ENCODE results near the gene ALPL. TPM values are rescaled to one million over a fixed set of nuclear protein-coding genes. Genes with fewer than 3 reads are reported as not detected.
"Not testable (repeated sequence)": the region's sequence is repeated elsewhere in the genome, so short reads cannot be mapped to it uniquely, and the experiment has no call there.

The ALPL gene
- 1 to 10 TPM; 2.1 to 5.0 (median 3.6) TPM for polyA plus RNA-seq (ENCODE audit: insufficient read length in 10 of 10)
- long read RNA-seq, donor 1, result 0 reads
- long read RNA-seq, donor 2, partial matches to known transcripts, result 0 of 1 reads
- long read RNA-seq, donor 2, other reads (novel, unspliced or antisense), result 0 of 1 reads
- long read RNA-seq, donor 3, result 0 reads
- long read RNA-seq, donor 4, result 0 reads
- long read RNA-seq, donor 5, result 0 reads
- long read RNA-seq, donor 6, result 0 reads
- long read RNA-seq, donor 7, result 0 reads
- long read RNA-seq, donor 8, result 0 reads
- long read RNA-seq, donor 9, result 0 reads

DNA sequence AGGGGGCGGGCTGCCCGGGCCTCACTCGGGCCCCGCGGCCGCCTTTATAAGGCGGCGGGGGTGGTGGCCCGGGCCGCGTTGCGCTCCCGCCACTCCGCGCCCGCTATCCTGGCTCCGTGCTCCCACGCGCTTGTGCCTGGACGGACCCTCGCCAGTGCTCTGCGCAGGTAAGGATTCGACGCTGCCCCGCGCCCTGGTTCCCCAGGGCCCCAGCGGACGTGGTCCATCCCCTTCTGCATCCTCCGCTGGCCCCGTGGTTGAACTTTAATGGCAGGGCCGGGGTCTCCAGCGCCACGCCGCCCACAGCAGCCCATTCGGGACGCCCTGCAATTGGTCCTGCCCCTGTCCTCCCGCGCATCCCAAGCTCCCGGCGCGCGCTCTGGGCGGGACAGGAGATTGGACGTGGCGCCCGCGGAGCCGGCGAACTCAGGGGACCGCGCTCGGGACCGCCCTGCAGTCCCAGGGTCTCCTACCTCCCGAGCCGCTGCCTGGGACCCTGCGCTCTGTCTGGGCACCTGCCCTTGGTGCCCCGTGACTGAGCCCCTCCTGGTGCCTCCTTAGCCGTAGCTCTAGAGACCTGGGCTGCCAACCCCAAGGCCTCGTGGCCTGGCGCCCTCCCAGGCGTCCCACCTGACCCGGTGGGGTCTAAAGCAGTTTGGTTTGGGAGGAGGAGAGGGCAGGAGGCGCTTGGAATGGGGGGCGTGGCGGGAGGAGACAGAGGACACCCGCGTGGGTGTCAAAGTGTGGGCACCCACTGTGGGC, at the start of gene ALPL:
Gene ALPL, plus strand, starts transcription at position 73 of the 762 bp plus-strand sequence. CDS start 44,659 bp downstream, outside the sequence.
- DNase-seq, result peak in 1 of 3 donors; percentile 44

DNA sequence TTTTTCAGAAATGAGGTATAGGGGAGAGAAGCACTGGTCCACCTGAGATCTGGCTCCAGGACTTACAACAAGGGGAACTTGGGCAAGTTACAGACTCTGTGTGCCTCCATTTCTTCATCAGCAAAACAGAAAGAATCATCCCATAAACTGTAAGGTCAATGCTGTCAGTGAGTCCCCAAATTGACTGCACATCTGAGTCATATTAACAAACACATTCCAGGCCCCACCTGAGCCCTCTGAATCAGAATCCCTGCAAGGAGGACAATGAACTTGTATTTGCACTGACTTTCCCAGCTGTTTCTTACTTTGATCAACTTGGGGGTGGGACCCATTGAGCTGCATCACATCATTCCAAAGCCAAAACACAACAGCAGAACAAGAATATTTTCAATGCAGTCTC, 44.1 kb upstream of the ALPL start:
- DNase-seq, result not testable (repeated sequence)

DNA sequence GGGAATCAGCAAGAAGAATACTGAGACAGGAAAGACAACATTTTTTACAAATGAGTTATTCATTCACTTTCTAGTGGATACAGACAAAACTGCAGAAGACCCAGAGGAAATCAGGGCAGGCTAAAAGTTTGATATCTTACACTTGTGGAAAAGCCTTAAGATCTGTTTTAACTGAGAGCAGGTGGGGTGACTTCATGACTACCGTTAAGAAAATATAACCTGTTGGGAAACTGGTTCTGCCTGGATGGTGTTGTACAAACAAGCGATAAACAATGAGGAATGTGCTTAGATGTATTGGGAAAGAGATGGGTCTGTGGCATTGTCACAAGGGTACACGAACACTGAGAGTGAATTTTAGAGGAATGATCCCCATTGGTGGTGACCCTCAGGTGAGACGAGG, 41.3 kb upstream of the ALPL start:
- not testable (repeated sequence) for DNase-seq

DNA sequence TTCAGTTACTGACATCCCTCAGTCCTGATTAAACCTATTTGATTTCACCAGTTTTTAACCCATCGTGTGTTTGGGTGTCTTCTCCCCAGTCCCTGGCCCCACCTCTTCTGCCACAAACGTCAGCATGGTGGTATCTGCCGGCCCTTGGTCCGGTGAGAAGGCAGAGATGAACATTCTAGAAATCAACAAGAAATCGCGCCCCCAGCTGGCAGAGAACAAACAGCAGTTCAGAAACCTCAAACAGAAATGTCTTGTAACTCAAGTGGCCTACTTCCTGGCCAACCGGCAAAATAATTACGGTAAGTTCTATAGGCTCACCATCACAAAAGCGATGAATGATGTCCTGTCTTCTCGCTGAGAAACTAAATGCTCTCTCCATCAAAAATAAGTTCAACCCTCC, 40.6 kb upstream of the ALPL start:
- DNase-seq, result no peak

DNA sequence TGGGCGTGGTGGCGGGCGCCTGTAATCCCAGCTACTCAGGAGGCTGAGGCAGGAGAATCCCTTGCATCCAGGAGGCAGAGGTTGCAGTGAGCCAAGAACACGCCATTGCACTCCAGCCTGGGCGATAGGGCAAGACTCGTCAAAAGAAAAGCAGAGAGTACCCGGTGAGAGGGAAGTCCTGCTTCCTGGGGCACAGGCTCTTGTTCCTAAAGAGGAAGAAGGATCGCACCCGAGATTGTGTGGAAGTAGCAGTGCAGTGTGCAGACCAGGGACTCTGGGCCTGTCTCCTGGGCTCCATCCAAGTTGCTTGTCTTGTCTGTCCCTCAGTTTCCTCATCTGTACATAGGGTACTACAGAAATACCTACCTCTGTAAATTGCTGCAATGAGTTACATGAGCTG, 39.6 kb upstream of the ALPL start:
- DNase-seq, result no peak

DNA sequence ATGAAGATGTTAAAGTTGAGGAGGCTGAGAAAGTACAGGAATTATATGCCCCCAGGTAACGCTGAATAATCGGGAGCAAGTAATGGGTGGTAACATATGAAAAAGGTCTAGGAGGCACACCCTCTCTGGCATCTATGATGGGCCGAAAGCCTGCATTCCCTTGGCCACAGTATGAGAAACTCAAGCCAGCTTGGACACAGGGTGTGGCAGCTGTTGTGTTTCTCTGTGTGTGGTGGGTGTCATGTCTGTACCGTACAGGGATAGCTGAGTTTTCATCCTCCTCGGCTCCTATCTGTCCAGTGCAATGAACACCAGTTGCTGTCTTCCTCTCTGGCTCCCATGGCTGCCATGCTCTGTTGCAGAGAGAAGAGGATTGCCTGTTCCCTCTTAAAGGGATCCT, 36.4 kb upstream of the ALPL start:
- DNase-seq, result peak in 2 of 3 donors; percentile 12 to 27

DNA sequence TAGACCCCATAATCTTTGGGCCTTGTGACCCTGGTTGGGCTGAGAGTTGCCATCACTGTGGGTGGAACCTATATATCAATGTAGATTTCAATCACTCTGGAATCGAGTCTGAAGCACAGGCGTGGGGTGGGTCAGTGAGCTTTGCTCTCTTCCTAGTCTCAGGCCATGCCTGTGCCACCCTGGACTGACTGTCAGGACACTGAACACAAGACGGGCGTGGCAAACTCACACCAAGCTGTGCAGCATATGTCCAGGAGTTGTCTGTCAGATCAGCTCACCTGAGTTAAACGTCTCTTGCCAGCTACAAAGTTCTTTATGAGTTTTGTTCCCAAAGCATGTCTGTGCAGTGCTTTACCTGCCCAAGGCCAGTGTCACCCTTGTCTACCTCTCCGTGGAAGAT, 30.9 kb upstream of the ALPL start:
- no peak for DNase-seq

DNA sequence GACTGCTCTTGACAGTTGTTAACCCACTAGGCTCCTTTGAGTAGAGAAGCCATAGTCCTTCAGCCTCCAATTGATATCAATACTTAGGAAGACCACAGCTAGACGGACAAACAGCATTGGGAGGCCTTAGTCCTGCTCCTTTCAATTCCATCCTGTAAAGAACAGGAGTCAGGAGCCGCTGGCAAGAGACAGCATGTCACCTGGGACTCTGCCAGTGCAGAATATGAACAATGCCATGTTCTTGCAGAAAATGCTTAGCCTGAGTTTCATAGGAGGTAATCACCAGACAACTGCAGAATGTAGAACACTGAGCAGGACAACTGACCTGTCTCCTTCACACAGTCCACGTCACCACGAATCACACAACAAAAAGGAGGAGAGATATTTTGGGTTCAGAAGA, 25.3 kb upstream of the ALPL start:
- DNase-seq, result not testable (repeated sequence)

DNA sequence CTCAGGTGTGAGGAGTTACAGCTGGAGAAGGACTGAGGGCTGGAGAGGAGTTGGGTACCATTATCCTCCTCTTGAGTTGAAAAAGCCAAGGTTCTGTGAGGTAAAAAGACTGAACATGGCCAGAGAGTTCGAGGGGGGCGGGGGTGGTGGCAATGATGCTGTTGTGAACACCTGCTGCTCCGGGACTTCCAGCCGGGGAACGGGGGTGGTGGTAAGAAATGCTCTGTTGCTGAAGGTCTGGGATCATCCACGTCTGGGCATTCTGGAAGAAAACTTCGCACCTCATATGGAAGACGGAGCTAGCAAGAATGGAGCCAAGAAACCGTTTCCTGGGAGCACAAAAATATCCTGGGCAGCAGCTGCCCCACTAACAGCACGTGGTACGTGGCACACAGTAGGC, 20.1 kb upstream of the ALPL start:
- DNase-seq, result no peak

DNA sequence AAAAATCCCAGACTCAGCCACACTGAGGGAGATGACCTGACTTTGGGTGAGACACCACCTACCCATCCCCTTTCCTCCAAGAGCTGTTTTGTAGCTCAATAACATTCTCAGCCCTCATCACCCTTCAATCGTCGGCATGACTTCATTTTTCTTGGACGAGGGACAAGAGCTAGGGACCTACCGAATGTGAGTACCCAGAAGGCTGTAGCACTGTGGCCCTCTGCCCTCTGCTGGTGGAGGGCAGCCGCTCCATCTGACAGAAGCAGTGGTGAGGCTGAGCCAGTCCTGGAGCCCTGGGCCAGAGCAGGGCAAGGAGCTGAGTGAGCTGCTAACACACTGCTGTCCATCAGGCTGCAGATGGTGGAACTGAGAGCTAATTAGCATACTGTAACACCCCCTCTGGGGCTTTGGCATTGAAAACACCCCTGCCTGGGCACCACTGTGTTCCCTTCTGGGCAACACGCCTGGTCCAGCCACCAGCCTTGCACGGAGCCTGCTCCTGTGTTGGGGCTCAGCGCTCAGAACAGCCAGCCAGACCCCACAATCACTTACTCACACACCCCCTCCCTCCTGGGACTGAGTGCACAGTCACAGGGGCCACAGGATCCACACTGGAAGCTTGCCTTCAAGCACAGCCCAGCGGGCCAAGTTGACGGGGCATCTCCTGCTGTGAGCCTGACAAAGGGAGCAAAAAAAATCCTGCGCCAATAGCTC, 18.3 kb upstream of the ALPL start:
- DNase-seq, result peak in 1 of 3 donors; percentile 45

DNA sequence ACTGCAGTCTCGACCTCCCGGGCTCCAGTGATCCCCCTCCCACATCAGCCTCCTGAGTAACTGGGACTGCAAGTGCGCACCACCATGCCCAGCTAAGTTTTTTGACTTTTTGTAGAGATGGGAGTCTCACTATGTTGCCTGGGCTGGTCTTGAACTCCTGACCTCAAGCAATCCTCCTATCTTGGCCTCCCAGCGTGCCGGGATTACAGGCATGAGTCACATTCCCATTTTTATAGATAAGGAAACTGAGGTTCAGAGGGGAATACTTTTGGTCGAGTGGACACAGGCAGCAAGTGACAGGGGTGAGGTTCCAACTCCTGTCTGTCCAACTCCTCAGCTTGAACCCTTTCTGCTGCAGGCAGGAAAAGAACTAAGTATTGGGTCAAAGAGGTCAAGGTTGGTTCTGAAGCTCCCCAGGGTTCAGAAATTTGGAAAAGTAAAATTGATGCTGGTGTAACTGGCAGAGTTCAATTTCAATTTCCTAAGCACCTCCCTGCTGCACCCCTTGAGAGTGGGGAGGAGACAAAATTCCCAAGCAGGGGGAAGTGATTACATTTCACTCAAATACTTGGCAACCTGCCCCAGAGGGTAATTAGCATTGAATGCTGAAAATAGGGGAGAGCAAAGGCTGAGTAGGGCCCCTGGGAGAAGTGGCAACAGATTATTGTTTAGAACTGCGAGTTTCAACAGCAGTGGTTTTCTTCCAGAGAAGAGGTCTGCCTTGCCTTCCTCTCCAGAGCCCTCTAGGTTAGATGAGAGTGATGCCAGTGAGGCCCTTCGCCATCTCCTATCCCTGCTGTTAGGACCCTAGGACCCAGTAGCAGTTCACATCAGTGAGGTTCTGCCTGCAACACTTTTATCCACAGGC, 17.5 kb upstream of the ALPL start:
- peak in 2 of 3 donors; percentile 20 to 26 for DNase-seq

DNA sequence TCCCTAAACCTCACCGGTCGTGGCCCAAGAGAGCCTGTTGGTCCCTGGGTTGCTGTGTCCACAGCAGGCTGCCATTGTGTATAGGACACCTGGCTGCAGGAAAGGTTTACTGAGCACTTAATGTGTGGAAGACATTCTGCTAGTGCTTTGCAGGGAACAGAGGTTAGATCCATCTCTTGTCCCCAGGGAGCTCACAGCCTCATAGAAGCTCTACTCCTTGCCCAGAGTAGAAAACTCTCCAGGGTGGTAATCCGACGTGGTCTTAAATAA, 16.9 kb upstream of the ALPL start:
- no peak for DNase-seq

DNA sequence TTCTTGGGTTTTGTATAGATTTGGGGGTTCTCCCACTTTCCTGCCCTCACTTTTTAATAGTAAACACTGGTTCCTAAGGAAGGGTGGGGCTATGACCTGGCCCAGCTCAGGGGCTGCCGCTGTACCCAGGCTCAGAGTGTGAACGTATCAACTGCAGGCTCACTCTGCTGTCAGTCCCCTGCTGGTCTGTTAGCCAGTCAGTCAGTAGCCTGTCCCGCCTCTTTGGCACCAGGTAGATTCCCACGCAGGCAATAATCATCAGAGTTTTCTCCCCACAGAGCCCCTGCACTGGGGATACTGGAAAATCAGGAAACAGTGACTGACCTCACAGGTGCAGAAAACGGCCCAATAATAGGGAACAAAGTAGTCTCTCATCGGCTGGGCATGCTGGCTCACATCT, 15.0 kb upstream of the ALPL start:
- no peak for DNase-seq

DNA sequence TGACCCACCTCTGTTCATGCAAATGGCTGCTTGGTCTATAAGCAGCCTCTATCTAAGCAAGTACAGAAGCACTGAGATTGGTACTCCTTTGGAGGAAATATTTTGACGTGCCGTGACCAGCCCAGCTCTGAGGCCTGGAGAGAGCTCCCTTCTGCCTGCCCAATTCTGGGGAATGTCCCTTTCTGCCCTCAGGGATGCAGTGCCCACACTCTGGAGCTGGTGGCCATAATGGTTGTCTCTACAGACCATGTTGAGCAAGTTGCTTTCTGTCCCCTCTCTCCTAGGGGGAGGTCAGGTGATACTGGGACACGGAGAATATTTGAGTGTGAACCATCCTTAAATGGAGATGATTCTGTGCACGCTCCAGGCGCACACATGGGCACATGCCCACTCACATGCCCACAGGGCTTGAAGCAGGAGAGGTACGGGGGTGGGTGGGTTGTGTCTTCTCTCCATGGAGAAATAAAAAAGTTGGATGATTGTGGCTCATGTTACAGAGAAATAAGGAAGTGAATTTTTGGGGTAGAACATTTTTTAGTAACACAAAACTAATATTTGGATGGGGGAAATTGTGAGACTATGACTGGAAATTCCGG, 13.9 kb upstream of the ALPL start:
- no peak for DNase-seq

DNA sequence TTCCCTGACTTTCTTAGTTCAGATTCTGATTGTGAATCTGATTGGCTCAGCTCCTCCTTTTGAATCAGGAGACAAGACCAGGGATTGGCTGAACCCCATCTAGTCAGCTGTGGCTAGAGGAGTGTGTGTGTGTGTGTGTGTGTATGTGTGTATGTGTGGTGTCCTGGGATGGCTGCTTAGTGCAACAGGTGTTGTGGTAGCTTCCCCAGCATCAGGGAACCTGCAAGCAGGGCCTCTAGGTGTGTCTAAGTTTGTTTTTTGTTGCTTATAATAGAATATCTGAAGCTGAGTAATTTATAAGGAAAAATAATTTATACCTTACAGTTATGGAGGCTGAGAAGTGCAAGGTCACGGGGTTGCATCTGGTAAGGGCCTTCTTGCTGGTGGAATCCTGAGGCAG, 13.2 kb upstream of the ALPL start:
- DNase-seq, result no peak

DNA sequence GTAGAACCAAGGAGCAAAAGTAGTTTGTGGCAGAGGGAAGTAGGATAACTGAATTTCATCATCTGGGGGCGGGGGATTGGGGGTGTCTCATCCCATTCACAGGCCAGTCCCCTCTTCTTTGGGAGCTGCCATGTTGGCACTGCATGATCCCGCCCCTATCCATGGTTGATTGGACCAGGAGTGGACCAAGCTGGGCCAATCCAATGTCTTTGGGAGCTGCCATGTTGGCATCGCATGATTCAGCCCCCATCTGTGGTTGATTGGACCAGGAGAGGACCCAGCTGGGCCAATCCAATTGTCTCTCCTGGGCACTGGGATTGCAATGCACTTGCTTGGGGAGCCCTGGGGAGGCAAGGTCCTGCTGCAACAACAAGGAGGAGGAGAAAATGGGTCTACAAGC, 12.3 kb upstream of the ALPL start:
- DNase-seq, result no peak

DNA sequence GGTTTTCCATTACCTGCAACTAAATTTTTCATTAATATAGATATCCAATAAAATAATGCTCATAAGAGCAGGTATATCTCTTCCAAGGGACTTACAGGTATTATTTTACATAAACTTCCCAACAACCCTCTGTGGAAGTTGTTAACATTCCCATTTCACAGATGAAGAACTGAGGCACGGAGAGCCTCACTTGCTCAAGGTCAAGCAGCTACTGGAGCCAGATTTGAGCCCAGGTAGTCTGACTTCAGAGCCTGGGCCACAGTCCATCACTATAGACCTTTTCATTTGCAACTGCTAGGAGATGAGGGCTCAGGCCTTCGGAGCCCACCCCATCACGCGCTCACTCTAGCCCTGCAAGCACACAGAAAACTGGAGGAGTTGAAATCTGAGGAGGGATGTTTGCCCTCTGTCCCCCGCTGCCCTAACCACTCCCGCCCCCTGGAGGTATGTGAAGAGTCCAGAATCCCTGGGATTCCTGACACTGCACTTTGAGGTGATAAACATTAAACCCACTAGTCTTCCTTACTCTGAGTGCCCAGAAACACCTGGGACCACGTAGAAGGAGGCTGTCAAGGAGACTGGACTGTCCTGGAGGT, 11.7 kb upstream of the ALPL start:
- DNase-seq, result no peak

DNA sequence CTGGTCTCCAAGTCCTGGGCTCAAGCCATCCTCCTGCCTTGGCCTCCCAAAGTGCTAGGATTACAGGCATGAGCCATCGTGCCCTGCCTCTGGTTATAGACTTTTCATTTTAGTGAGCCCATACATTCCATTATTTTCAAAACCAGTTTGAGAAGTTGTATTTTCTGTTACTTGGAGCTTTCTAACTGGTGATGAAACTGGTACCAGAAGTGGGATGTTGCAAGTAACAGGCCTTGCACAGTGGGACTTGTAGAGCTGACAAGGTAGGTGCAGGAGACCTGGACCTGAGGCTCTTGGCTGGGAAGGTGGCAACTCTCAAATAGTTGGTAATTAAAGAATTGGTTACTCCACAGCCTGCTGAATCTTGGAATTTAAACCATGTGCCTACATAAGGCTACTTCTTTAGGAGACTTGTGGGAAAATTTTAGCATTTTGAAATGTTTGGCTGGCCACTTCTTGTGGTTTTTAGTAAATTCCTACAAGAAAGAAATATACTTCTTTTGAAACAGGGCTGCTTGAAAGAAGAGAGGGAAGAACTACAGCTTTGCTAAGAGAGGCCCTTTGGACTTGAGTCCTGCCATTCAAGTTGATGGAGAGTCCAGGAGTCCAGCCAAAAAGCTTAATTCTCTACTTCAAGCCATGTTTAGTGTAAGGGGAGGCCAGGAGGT, 9.8 kb upstream of the ALPL start:
- no peak for DNase-seq

DNA sequence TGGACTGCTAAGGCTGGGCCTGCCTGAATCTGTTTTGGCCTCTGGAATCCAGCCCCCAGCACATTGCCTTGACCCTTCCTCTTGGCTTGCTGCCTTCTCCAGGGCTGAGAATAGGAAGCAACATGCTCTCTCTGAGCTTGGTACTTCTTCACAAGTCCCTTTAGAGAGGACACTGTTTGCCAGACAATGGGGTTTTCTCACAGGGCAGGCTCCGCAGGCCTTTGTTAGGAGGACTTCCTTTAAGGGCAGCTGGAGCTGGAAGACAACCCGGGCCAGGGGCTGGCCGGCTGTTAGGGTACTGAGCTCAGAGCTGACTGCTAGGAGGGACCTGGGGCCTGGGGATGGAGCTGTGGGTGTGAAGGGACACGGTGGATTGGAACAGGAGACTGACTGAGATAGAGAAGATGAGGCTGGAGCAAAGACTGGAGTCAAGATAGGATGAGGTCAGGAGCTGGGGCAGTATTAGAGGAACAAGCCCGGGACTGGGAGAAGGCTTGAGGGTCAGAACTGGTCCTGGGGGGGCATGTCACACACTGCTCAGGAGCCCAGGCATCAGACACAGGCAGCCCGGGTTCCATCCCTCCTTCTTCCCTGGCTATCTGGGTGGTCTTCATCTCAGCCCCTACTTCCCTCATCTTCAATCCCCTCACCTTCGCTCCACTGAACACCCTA, 5.4 kb upstream of the ALPL start:
- no peak for DNase-seq

DNA sequence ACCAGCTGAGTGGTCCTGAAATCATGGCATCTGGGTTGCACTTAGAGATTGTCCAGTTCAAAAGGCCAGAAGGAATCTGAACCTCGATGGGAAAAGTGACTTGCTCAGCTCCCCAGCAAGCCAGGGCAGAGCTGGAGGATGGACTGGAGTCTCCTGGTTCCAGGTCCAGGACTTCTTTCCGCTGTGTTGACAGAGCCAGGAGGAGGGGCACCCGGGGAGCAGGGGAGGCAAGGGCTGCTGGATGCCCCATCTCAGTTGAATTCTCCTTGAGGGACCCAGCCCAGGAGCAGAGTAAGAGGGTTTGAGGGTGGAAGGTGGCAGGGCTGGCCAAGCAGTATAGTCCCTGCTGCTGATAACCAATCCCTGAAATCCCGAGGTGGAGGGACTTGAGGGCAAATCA, 2.4 kb upstream of the ALPL start:
- no peak for DNase-seq
